Pancreas (tissue), 10 donors: ENCODE results near the gene MANBA. TPM values are rescaled to one million over a fixed set of nuclear protein-coding genes. Genes with fewer than 3 reads are reported as not detected.

Source experiments
- ATAC-seq, 4 donors: fragments of 200-7000 bp; cut with Tn5 transposase; one replicate each; pipeline versions ENCODE4 v1.8.0 to v1.9.1; 2020; ENCODE audit warnings: mild to moderate bottlenecking in 4 of 4, moderate library complexity in 4 of 4
- DNase-seq, 6 donors: peaks; one replicate each; pipeline ENCODE4 v3.0.0-alpha.2; 2020
- FAIRE-seq: peaks from 2 replicates; lab custom pipeline; 2012; peaks lifted over from hg19 to GRCh38; lab: Jason Lieb, UNC
- H3K27ac ChIP-seq, 4 donors: fragments of 200-600 bp; sonication (generic); 1 replicate in 3 of 4; 2 replicates in 1 of 4; pipeline versions ENCODE4 v1.5.0 to v1.8.0; 2020
- H3K27me3 ChIP-seq, 4 donors: fragments of 200-600 bp; one replicate each; pipeline ENCODE4 v1.8.0; 2021
- H3K36me3 ChIP-seq, 3 donors: fragments of 200-600 bp; sonication (generic) in 1 of 3; one replicate each; pipeline versions ENCODE4 v1.5.0 to v1.8.0; 2020 to 2021
- H3K4me1 ChIP-seq, 3 donors: fragments of 200-600 bp; one replicate each; pipeline ENCODE4 v1.8.0; 2021
- H3K4me3 ChIP-seq, 4 donors: fragments of 200-600 bp; sonication (generic) in 2 of 4; one replicate each; pipeline versions ENCODE4 v1.5.0 to v1.8.0; 2020 to 2021
- H3K9me3 ChIP-seq, 4 donors: fragments of 200-600 bp; one replicate each; pipeline ENCODE4 v1.8.0; 2021
- CTCF ChIP-seq, 4 donors: fragments of 200-600 bp; sonication (generic) in 3 of 4; IDR thresholded peaks; one replicate each; pipeline versions ENCODE4 v1.5.0 to v1.8.0; 2021; ENCODE audit warnings: antibody characterized with exemption in 4 of 4
- WGBS, 2 donors: extraction: QIAGEN DNeasy Blood & Tissue Kit; methylation state at CpG; one replicate each; pipeline ENCODE4 v1.1.7; 2013; 5-methylcytosine and 5-hydroxymethylcytosine counted together
- intact Hi-C, 3 donors: fragments of 100-400 bp; cut with DNase I; formaldehyde crosslinking; loops; one replicate each; pipeline versions ENCODE4 v1.11.1 to v1.14.2; 2022
- polyA plus RNA-seq, 2 donors: library from polyadenylated mRNA; stranded (reverse); fragments of 200-250 nt; gene quantifications; one replicate each; pipeline ENCODE4 v1.2.3, GENCODE V29; 2013
- total RNA-seq, 6 donors: library from RNA; stranded (reverse); fragmentation: NEBNext Ultra II Directional in 4 of 6; extraction: Animal tissue kit (Norgen Biotek cat#: 25700) in 4 of 6; gene quantifications; one replicate each; pipeline versions ENCODE4 v1.2.1 to v1.2.4, GENCODE V29; 2021 to 2023
- donor health status: healthy with polysubstance abuse.
- donor health status: DM: no; HTN: no; CAD: no; lungs with moderate emphysema.
- donor health status: DM: no; HTN: no; CAD: no.
- donor health status: control.
- donor health status: control.
- donor health status: Bipolar disorder and iron deficiency.
- donor health status: DM: yes; HTN: yes; CAD: no.
- donor health status: DM: no; HTN: no; CAD: no.
- donor health status: DM: no; HTN: no; CAD: no.
- donor health status: DM: yes; HTN: yes; CAD: no.

The MANBA gene
- total and polyA plus RNA-seq, 8 donors, result 7.8 to 22.0 (median 10.7) TPM

GRCh38 chr4:102647117-102647516, 113.7 kb downstream of the MANBA start:
- H3K4me3 ChIP-seq, result no peak overlapping the region
- WGBS, 2 donors, result 60 to 75% methylated on average over 1 of the region's 1 CpG
- no peak for ATAC-seq
- no peaks in the 10 kb centered on the region for H3K27me3 ChIP-seq
- intact Hi-C loops, result no loop called here
- no peak for TF ChIP-seq CTCF (IDR thresholded peaks at IDR 0.05)
- H3K9me3 ChIP-seq, result no peaks in the 10 kb centered on the region
- no peaks in the 10 kb centered on the region for H3K4me1 ChIP-seq
- no peak overlapping the region for H3K27ac ChIP-seq
- DNase-seq, result no peak
- no peak for FAIRE-seq
- peaks cover 0 to 22% (median 0%) of the 10 kb centered on the region in 3 donors for H3K36me3 ChIP-seq

GRCh38 chr4:102642631-102643298, 118.0 kb downstream of the MANBA start:
- DNase-seq (no peak), ATAC-seq (peak in 2 of 4 donors; percentile 40 to 46), FAIRE-seq (no peak)
- Histone ChIP-seq H3K9me3 (no peaks in the 10 kb centered on the region), H3K27me3 (no peaks in the 10 kb centered on the region), H3K27ac (peak overlapping the region in 1 of 4 donors; percentile 33), H3K4me1 (no peaks in the 10 kb centered on the region), H3K4me3 (no peak overlapping the region), H3K36me3 (peaks cover 0 to 6% (median 3%) of the 10 kb centered on the region in 3 donors)
- intact Hi-C loops, result no loop called here
- TF ChIP-seq CTCF (IDR thresholded peaks at IDR 0.05), result no peak
- 89 to 91% methylated on average over 5 of the region's 5 CpGs for WGBS, 2 donors

GRCh38 chr4:102641793-102642192, 119.0 kb downstream of the MANBA start:
- Histone ChIP-seq H3K9me3 (no peaks in the 10 kb centered on the region), H3K4me1 (no peaks in the 10 kb centered on the region), H3K27ac (no peak overlapping the region), H3K27me3 (no peaks in the 10 kb centered on the region), H3K36me3 (peaks cover 0 to 6% (median 3%) of the 10 kb centered on the region in 3 donors), H3K4me3 (no peak overlapping the region)
- intact Hi-C loops, result no loop called here
- no peak for FAIRE-seq
- no peak for DNase-seq
- ATAC-seq, result no peak
- no peak for TF ChIP-seq CTCF (IDR thresholded peaks at IDR 0.05)

DNA sequence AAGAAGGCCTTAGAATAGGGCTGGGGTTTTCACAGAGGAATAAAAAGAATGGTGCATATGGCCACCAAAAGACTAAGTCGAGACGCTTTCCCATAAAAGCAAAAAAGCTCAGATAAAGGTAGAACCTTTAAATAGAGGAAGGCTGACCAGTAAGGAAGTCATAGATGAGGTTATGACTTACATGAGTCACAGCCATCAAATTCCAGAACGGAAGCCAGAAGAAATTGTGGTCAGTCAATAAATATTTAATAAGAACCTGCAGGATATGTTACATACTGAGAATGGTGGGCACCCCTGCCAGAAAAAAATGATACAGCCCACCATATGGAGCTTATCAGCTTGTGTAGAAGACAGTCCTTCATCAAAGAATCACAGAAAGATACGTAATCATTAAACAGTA, 120.1 kb downstream of the MANBA start:
- H3K27ac ChIP-seq, result no peak overlapping the region
- ATAC-seq (no peak), DNase-seq (no peak), FAIRE-seq (no peak)
- 92 to 95% methylated on average over 4 of the region's 4 CpGs for WGBS, 2 donors
- intact Hi-C loops, result no loop called here
- no peaks in the 10 kb centered on the region for H3K4me1 ChIP-seq
- H3K4me3 ChIP-seq, result no peak overlapping the region
- peaks cover 0 to 7% (median 3%) of the 10 kb centered on the region in 3 donors for H3K36me3 ChIP-seq
- TF ChIP-seq CTCF (IDR thresholded peaks at IDR 0.05), result no peak
- no peaks in the 10 kb centered on the region for H3K9me3 ChIP-seq
- no peaks in the 10 kb centered on the region for H3K27me3 ChIP-seq

DNA sequence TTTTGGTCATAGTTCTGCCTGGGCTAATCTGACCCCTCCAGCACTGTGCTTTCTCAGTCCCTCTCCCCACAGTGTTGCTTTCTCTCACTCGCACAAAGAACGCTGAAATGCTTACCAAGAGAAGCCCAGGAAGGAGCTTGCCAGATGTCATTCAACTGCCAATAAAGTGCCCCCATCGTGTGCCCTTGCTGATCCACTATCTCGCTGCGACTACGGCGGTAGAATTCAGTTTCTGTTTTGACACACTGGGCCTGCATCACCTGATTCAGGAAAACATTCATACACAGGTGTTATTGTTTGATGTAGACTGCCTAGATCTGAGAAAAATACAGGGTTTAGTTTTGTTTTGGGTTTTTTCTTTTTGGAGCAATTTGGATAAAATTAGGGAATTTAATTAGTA, 121.2 kb downstream of the MANBA start:
- no peaks in the 10 kb centered on the region for H3K4me1 ChIP-seq
- no peak for TF ChIP-seq CTCF (IDR thresholded peaks at IDR 0.05)
- H3K9me3 ChIP-seq, result no peaks in the 10 kb centered on the region
- no peak for ATAC-seq
- H3K4me3 ChIP-seq, result no peak overlapping the region
- intact Hi-C loops, result no loop called here
- no peak overlapping the region for H3K27ac ChIP-seq
- no peak for DNase-seq
- no peaks in the 10 kb centered on the region for H3K27me3 ChIP-seq
- FAIRE-seq, result no peak
- WGBS, 2 donors, result 90 to 92% methylated on average over 7 of the region's 7 CpGs
- H3K36me3 ChIP-seq, result peaks cover 0 to 4% (median 3%) of the 10 kb centered on the region in 3 donors
